Gastroesophageal sphincter (tissue), 3 donors: Measurements from ENCODE around the gene EPHA3.

Experiments
- CTCF ChIP-seq, 4 experiments: fragments of 200-600 bp in 2 of 4; fragments of 450-650 bp in 2 of 4; sonication (generic) in 1 of 4; IDR thresholded peaks; one replicate each; pipeline ENCODE4 v1.5.1; 2017 to 2019; ENCODE audit warnings: antibody characterized with exemption in 4 of 4, mild to moderate bottlenecking in 2 of 4, moderate library complexity in 2 of 4
- POLR2A ChIP-seq, 2 donors: fragments of 450-650 bp; IDR thresholded peaks; one replicate each; pipeline ENCODE4 v1.6.1; 2017; ENCODE audit warnings: antibody characterized with exemption in 2 of 2, mild to moderate bottlenecking in 2 of 2, moderate library complexity in 1 of 2
- POLR2AphosphoS5 ChIP-seq: sonication (generic); formaldehyde crosslinking; IDR thresholded peaks from one replicate; pipeline ENCODE4 v1.6.1; 2017; ENCODE audit warnings: antibody characterized with exemption

- no peak for TF ChIP-seq CTCF (IDR thresholded peaks at IDR 0.05)
- TF ChIP-seq POLR2A (IDR thresholded peaks at IDR 0.05): no peak
- no peak for TF ChIP-seq POLR2AphosphoS5
Observed at GRCh38 chr3:89332793-89333192, 225.4 kb downstream of the EPHA3 start.
